Measurements from ENCODE around the gene SOX8.
"Not testable (repeated sequence)": the region's sequence is repeated elsewhere in the genome, so short reads cannot be mapped to it uniquely, and the experiment has no call there.

The SOX8 gene

GRCh38 chr16:946048-946395 lies 35.5 kb upstream of the SOX8 start:
- TF ChIP-seq, protein P1, sequence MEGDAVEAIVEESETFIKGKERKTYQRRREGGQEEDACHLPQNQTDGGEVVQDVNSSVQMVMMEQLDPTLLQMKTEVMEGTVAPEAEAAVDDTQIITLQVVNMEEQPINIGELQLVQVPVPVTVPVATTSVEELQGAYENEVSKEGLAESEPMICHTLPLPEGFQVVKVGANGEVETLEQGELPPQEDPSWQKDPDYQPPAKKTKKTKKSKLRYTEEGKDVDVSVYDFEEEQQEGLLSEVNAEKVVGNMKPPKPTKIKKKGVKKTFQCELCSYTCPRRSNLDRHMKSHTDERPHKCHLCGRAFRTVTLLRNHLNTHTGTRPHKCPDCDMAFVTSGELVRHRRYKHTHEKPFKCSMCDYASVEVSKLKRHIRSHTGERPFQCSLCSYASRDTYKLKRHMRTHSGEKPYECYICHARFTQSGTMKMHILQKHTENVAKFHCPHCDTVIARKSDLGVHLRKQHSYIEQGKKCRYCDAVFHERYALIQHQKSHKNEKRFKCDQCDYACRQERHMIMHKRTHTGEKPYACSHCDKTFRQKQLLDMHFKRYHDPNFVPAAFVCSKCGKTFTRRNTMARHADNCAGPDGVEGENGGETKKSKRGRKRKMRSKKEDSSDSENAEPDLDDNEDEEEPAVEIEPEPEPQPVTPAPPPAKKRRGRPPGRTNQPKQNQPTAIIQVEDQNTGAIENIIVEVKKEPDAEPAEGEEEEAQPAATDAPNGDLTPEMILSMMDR (conservative IDR thresholded peaks at IDR 0.05) = no peak
- H3K27ac ChIP-seq = no peak overlapping the region

- TF ChIP-seq, protein P1 (conservative IDR thresholded peaks at IDR 0.05) = no peak
- no peak overlapping the region for H3K27ac ChIP-seq
Measured at GRCh38 chr16:947255-947921, 34.2 kb upstream of the SOX8 start.

- H3K27ac ChIP-seq = not testable (repeated sequence)
Measured at GRCh38 chr16:947922-948303, 33.7 kb upstream of the SOX8 start.

- not testable (repeated sequence) for H3K27ac ChIP-seq
Measured at GRCh38 chr16:948767-949166, 32.8 kb upstream of the SOX8 start.

DNA sequence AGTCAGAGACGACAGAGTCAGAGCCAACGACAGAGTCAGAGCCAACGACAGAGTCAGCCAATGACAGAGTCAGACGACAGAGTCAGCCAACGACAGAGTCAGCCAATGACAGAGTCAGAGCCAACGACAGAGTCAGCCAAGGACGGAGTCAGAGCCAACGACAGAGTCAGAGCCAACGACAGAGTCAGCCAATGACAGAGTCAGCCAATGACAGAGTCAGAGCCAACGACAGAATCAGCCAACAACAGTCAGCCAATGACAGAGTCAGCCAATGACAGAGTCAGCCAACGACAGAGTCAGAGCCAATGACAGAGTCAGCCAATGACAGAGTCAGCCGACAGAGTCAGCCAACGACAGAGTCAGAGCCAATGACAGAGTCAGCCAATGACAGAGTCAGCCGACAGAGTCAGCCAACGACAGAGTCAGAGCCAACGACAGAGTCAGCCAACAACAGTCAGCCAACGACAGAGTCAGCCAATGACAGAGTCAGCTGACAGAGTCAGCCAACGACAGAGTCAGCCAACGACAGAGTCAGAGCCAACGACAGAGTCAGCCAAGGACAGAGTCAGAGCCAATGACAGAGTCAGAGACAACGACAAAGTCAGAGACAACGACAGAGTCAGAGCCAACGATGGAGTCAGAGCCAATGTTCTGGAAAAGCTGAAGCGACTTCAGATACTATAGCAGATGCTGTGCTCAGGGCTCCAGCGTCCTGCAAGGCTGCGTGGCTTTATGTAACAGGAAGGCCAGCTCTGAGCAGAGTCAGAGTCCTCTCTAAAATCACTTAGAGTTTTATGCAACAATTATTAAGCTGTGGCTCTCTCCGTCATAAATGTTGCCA lies 30.6 kb upstream of the SOX8 start:
- H3K27ac ChIP-seq = not testable (repeated sequence)

- TF ChIP-seq, protein P1 (conservative IDR thresholded peaks at IDR 0.05) = no peak
- H3K27ac ChIP-seq = no peak overlapping the region
Measured at GRCh38 chr16:951660-952301, 29.8 kb upstream of the SOX8 start.

DNA sequence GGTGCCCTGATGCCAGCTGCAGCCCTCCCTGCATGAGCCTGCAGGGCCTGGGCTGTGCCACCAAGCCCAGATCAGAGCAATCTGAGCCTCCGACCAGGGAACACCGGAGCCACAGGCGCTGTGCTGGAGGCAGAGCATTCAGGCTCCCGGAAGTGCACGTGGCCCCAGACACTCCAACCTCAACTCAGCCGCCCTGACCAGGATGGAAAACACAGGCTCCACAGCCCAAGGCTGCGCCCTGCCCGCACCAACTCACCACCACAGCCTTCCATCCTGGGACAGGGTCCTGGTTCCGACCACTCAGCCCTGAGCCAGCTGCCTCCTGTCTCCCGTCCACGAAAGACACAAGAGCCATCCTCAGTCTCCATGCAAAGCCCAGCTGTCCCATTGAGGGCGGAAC lies 29.2 kb upstream of the SOX8 start:
- TF ChIP-seq, protein P1 (conservative IDR thresholded peaks at IDR 0.05) = no peak

GRCh38 chr16:953818-954217 lies 27.8 kb upstream of the SOX8 start:
- H3K27ac ChIP-seq = not testable (repeated sequence)

More for the DNA sequence above, 29.2 kb upstream of the SOX8 start:
- no peak overlapping the region for H3K27ac ChIP-seq

DNA sequence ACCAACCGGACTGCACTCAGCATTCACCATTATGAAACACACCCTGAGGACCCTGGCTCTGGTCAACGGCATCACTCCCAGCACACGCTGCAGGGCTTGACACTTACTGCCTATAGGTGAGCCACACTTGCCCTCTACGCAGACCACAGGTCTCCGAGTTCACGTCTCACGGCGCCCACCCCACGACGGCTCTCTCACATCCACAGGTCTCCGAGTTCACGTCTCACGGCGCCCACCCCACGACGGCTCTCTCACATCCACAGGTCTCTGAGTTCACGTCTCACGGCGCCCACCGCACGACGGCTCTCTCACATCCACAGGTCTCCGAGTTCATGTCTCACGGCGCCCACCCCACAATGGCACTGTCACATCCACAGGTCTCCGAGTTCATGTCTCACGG lies 25.8 kb upstream of the SOX8 start:
- H3K27ac ChIP-seq = not testable (repeated sequence)

DNA sequence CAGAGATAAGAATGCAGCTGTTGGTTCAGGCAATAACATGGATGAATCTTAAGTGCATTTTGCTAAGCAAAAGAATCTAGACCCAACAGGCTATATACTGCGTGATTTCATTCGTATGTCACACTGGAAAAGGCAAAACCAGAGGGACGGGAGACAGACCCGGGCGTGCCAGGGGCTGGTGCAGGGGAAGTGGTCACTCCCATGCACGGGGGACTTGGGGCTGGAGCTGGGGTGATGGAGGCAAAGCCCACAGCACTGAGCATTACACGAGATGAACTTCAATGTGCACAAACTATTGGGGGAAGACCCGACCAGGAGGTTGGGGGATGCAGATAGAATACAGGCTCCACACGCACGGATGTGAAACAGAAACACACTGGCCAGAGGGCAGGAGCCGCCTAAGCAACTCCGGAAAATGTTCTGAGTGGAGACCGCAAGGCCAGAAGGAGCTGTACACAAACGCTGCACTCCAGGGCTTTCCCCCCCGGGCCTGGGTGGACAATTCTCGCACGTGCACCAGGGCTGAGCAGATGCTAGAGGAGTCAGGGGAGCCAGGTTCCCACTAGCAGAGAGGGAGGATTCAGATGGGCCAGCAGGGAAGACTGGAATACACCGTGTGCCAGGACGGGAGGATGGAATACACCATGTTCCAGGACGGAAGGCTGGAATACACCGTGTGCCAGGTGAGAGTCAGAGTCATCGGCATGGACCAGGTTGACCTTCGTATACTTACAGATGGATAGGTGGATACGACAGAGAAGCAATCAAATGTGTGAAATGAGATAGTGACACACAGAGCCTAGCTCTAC lies 22.1 kb upstream of the SOX8 start:
- H3K27ac ChIP-seq = no peak overlapping the region
- TF ChIP-seq, protein P1 (conservative IDR thresholded peaks at IDR 0.05) = no peak
